ENCODE data around the gene SMG6. TPM values are rescaled to one million over a fixed set of nuclear protein-coding genes. Genes with fewer than 3 reads are reported as not detected.
"Not testable (repeated sequence)": the region's sequence is repeated elsewhere in the genome, so short reads cannot be mapped to it uniquely, and the experiment has no call there.

Gene SMG6
- total RNA-seq, 1 donor from 2014 or later: 47.7 TPM

DNA sequence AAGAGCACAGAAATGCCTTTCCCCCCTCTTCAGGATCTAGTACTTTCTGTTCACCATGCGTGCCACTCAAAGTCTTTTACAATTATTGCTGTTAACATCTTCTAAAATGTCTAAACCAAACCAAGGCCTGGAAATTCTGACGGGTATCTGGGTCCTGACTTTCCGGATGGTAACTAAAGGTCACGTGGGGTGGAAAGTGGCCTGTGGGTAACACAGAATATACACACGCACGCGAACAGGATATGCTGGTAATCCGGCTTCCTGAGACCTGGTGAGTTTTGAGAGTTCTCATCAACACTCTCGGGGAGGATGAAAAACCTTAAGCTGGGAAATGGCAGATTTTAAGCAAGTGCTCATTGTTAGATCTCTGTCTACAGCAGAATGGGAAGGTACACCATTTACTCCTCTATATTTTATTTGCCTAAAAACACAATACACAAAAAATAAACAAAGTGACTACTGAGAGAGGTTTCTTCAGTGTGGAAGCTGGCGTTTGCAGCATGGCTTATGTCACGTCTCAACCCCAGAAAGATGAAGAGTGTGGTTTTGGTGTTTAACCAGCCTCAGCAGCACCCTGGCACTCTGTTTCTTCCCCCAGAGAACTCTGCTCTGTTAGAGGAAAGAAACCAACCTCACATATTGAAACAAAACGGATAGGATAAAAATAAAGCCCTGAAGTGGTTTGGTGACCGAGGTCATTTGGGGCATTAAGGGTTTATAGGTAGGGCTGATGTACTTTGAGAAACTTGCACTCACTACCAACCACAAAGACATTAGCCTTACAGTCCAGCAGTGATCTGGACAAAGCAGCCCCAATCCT is 37.3 kb downstream of the SMG6 start:
- Mint-ChIP-seq H3K27ac (no peak overlapping the region), H3K36me3 (ENCODE audit: insufficient read depth) (peaks cover 12% of the 10 kb centered on the region), H3K27me3 (no peaks in the 10 kb centered on the region), H3K4me1 (ENCODE audit: low read depth) (no peaks in the 10 kb centered on the region), H3K4me3 (ENCODE audit: low read depth) (no peak overlapping the region), H3K9me3 (ENCODE audit: low read depth) (no peaks in the 10 kb centered on the region)
- DNase-seq (ENCODE audit: low spot score, unreplicated experiment): no peak
- no peak for TF ChIP-seq CTCF (IDR thresholded peaks at IDR 0.05; ENCODE audit: unreplicated experiment)

- H3K27me3 Mint-ChIP-seq; DNase-seq (ENCODE audit: low spot score, unreplicated experiment); H3K4me3 Mint-ChIP-seq (ENCODE audit: low read depth); H3K9me3 Mint-ChIP-seq (ENCODE audit: low read depth); H3K27ac Mint-ChIP-seq; H3K4me1 Mint-ChIP-seq (ENCODE audit: low read depth): not testable (repeated sequence)
- H3K36me3 Mint-ChIP-seq (ENCODE audit: insufficient read depth): peaks cover 12% of the 10 kb centered on the region
Measured at GRCh38 chr17:2265166-2265565, 38.4 kb downstream of the SMG6 start.

GRCh38 chr17:2264067-2264860 is 39.3 kb downstream of the SMG6 start:
- Mint-ChIP-seq H3K4me1 (ENCODE audit: low read depth) (peaks cover 1% of the 10 kb centered on the region), H3K36me3 (ENCODE audit: insufficient read depth) (peaks cover 12% of the 10 kb centered on the region), H3K27ac (no peak overlapping the region), H3K4me3 (ENCODE audit: low read depth) (no peak overlapping the region), H3K9me3 (ENCODE audit: low read depth) (no peaks in the 10 kb centered on the region), H3K27me3 (no peaks in the 10 kb centered on the region)
- no peak for DNase-seq (ENCODE audit: low spot score, unreplicated experiment)
- TF ChIP-seq CTCF (IDR thresholded peaks at IDR 0.05; ENCODE audit: unreplicated experiment): no peak

DNA sequence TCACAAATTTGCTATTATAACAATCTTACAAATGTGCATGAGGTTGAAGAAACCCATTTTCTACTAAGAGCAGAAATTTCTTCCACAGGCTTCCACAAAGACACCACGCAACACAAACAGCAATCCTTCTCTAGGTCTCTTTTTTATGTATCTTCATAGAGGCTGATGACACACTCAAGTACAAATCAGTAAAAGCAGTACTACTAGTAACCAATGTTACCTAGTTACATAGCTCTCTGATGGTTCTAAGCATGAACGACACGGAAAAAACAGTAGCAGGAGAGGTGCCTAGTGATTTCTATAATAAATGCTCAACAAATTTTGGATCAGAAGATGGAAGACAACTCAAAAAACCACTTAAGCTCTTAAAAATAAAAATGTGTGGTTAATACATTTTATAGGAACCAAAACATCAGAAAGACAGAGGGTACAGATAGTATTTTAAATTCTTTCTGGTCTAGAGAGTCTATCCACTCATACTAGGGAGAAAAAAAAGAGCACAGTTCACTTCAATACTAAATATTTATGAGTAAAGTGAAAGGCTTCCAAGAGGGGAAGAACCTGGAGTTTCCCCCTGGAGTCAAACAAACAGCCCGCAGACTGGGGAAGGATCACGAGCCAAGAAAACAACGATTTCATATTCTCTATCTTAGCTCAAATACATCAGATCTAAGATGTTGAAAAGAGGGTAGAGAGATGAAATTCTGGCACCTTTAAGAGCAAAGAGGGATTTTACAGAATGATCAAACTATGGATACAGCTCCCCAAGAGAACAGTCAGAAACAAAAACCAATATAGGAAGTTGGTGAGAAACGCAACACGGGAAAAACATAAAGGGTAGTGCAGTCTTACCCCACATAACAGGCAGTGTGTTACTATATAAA is 40.2 kb downstream of the SMG6 start:
- no peaks in the 10 kb centered on the region for H3K27me3 Mint-ChIP-seq
- peaks cover 12% of the 10 kb centered on the region for H3K36me3 Mint-ChIP-seq (ENCODE audit: insufficient read depth)
- peaks cover 1% of the 10 kb centered on the region for H3K4me1 Mint-ChIP-seq (ENCODE audit: low read depth)
- H3K4me3 Mint-ChIP-seq (ENCODE audit: low read depth): no peak overlapping the region
- no peak for TF ChIP-seq CTCF (IDR thresholded peaks at IDR 0.05; ENCODE audit: unreplicated experiment)
- DNase-seq (ENCODE audit: low spot score, unreplicated experiment): no peak
- H3K9me3 Mint-ChIP-seq (ENCODE audit: low read depth): no peaks in the 10 kb centered on the region
- H3K27ac Mint-ChIP-seq: no peak overlapping the region

DNA sequence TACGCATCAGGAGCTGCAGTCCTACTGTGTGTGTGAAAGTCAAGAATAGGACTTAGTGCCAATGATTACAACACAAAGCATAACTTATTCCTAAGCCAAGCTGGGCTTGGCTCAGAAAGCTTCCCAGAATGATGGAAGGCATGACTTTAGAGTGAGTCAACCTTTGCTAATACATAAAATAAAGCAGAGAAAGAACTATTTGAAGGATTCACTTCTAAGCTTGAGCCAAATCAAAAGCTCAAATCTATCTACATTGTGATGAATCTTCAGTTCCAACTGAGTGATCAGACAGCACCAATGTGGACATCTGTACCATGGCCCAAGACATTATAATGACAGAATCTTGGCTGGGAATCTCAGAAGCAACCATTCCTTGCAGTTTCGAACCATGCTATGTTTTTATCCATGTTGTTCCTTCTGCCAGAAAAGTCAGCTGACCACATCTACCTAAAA is 41.4 kb downstream of the SMG6 start:
- no peak for DNase-seq (ENCODE audit: low spot score, unreplicated experiment)
- no peak for TF ChIP-seq CTCF (IDR thresholded peaks at IDR 0.05; ENCODE audit: unreplicated experiment)
- H3K27me3 Mint-ChIP-seq: no peaks in the 10 kb centered on the region
- peaks cover 14% of the 10 kb centered on the region for H3K36me3 Mint-ChIP-seq (ENCODE audit: insufficient read depth)
- H3K4me1 Mint-ChIP-seq (ENCODE audit: low read depth): peaks cover 1% of the 10 kb centered on the region
- no peak overlapping the region for H3K4me3 Mint-ChIP-seq (ENCODE audit: low read depth)
- no peaks in the 10 kb centered on the region for H3K9me3 Mint-ChIP-seq (ENCODE audit: low read depth)
- no peak overlapping the region for H3K27ac Mint-ChIP-seq
